ENCODE data around the gene FAM181B.
"Not testable (repeated sequence)": the region's sequence is repeated elsewhere in the genome, so short reads cannot be mapped to it uniquely, and the experiment has no call there.

FAM181B gene

DNA sequence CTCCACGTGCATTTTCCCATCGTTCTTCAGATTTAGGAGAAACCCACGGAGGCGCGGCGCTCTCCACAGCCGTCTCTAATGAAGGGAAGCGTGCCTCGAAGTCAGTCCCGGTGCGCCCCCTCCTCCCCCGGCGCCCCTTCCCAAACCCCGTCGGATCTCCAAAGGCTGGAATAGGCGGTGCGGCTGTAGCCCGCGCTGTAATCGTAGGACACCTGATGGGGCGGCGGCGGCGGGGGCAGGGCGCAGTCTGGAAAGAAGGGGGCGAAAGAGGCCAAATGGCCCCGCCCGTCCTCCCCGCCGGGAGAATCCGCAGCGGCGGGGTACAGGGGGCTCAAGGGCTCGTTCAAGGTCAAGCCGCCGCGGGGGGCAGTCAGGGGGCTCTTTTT lies 1.3 kb downstream of the FAM181B start:
- no peak for DNase-seq (ENCODE audit: low read depth in 2 of 2)

DNA sequence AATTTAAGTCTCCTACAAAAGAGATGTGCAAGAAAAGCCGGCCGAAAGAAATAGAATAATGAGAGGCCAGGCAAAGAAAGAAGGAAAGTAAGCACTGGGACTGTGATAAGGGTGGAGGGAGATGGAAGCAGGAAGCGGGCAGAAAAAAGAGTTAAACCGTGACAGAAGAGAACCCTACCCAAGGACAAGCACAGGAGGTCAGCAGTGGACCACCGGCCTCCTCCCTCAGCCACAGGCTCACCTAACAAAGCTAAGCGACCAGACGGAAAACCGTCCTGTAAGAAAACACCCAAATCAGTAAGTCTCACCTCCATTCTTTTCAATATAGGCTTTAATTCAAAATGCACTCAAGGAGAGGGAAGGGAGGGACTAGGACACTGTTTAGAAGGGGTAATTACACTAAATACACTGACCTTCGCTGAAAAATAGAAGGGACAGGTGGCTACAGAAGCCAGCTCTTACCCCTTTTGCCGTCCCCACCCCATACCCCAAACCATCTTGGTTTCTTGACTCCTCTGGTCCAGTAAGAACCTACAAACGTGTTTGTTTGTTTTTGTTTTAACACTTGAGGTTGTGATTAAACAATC lies 1.9 kb downstream of the FAM181B start:
- no peak for DNase-seq (ENCODE audit: low read depth in 2 of 2)

DNA sequence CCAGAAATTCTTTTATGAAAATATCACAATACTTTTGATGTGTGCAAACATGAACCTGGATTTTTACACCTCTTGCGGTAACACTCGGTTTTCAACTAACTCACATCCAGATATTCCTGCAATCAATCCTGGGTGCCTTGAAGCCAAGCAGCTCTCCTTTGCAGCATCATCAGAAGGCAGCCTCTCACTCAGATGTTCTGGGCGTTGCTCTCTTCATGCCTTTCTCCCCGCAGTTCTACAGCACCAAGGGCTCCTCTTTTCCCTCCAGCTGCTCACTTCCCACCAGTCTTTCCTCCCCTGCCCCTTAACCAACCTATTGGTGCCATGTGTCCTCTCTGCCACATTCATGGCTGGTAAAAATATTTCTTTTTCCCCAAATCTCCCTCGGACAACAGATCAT lies 2.9 kb downstream of the FAM181B start:
- DNase-seq (ENCODE audit: low read depth in 2 of 2) = no peak

DNA sequence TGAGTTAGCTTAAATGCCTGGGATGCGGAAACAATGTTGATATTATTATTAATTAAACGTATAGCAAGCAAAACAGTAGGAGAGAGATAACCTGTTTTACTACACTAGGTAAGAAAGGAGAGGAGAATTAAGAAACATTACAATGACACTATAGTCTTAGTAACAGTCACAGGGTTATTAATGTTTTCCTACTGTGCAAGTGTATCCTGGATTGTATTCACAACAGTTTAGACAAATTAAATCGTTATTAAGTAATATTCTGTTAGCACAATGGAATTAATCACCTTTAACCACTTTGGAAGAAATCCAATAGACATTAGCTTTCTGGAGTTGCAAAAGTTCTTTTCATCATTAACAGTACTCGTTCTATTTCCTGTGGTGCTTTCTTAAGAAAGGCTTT lies 3.4 kb downstream of the FAM181B start:
- DNase-seq (ENCODE audit: low read depth in 2 of 2) = no peak

DNA sequence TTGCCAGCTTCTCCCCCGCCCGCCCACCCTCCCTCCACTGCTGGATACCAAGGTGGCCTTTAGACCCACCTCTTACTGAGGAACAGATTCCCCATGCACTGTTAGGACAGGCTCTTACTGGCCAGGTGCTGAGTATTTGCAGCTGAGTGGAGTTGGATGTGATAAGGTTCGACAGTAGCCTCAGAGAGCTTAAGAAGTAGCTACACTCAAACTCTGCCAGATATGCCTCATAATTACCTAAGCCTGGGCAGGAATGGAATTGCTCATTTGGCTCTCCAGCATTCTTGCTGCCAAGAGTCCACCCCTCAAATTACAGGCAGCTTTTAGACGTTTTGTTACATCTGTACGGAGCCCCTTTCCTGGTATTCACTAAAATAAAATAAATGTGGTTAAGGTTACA lies 9.6 kb downstream of the FAM181B start:
- DNase-seq (ENCODE audit: low read depth in 2 of 2) = no peak

DNA sequence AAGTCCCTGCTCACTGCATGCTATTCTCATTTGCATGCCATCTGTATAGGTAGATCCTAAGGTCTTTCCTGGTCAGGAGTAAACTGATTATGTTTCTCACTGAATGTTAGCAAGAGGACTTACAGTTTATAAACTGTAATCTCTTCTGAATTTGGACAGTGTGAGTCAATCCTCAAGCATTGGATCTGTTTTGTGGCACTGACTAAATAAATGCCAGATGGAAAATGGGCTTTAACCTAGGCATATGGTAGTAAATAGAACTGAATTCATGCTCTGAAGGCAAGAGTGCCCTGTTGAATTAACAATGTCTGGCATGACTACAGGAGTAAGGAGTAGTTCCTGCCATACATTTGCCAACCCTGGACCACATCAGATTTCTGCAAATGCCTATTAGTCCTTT lies 11.4 kb downstream of the FAM181B start:
- no peak for DNase-seq (ENCODE audit: low read depth in 2 of 2)

DNA sequence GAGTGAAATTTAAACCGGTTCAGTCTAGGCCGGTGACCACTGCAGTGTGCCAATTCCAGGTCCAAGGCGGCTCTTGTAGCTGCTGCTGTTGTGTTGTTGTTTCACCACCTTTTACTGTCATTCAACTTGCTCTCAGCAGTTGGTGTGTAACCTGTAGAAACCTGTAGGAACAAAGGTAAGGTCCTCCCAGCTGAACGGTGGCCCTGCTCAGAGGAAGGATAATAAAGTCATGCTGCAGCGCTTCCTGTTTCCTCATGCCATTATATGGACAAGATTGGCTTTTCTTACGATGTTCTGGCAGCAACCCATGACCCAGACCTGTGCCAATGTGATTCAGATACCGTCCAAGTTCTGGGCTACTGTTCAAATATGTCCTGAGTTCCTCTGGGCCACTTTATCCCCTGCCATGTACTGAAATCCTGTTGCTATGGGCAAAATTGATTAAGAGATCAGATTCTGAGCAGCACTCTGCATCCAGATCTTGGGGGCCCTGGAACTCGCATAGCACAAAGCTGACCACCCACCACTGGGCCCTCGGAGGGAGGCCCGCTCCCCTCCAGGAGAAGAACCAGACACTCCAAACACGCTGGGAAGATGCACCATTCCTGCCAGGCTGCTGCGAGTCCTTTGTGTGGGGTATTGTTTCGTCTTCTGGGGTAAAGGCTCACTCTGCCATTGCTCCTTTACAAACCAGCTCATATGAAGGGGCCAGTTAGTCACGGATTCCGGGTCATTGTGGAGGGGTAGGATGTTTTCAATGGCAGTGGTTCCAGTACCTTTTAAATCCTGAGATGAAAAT lies 13.2 kb downstream of the FAM181B start:
- DNase-seq (ENCODE audit: low read depth in 2 of 2) = no peak

DNA sequence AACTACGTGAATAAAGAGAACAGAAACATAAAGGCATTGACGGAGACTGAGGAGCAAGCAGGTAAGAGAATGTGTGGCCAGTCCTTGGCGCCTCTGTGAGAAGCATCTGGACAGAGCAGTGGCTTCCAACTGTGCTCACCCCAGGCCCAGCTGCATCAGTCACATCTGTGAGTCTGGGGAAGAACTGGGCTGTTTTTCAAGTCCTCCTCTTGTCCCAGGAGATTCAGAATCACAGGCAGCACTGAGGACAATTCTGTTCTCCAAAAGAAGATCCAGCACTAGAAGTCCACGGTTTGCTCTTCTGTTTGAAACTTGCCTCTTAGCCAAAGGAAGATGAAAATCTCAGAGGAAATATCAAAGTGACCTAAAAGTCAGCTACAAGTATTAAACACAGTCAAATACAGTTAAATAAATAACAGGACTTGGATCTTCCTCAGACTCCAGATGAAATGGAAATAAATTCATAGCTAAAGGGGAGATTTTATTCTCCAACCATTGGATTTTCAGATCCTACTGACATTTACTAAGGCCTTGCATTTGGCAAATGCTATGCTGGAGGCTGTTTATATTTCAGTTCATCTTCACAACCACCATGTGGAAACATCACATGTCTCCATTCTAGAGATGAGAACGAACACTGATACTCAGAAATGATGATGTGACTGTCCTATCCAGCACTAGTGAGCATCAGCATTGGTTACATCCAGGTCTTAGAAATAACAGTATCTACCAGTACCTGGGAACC lies 14.1 kb downstream of the FAM181B start:
- DNase-seq (ENCODE audit: low read depth in 2 of 2) = no peak

DNA sequence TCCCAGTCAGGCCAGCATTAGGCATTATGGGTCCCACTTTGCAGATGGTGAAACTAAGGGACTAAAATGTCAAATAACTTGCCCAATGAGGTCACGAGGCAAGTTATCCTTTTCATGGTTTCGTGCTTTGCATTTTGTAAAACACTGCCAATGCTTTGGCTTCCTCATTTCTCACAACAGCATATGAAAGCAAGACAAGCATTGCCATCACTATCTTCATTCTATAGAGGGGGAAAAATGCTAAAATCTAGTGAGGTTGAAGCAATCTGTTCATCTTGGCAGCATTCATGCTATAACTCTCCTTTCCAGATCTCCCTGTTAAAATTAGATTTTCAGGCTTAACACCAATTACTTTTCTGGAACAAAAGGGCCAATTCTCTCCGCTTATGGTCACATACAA lies 14.8 kb downstream of the FAM181B start:
- DNase-seq (ENCODE audit: low read depth in 2 of 2) = no peak

DNA sequence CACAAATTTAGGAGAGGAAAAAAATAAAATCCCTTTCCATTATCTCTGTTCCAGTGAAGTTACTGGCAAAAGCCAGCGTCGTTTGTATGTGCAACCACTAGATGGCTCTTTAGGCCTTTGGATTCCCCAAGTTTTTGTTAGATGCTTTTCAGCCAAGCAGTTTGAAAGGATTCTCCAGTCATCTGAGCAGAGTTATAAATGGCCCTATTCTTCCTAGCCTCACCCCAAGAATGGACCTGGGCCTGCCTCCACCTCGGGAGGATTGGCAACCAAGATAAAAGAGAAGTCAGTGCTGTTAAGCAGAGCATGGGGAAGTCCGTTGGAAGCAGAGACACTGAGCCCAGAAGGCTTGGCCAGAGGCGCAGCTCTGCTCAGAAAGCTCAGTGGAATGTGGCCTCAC lies 15.4 kb downstream of the FAM181B start:
- DNase-seq (ENCODE audit: low read depth in 2 of 2) = no peak

DNA sequence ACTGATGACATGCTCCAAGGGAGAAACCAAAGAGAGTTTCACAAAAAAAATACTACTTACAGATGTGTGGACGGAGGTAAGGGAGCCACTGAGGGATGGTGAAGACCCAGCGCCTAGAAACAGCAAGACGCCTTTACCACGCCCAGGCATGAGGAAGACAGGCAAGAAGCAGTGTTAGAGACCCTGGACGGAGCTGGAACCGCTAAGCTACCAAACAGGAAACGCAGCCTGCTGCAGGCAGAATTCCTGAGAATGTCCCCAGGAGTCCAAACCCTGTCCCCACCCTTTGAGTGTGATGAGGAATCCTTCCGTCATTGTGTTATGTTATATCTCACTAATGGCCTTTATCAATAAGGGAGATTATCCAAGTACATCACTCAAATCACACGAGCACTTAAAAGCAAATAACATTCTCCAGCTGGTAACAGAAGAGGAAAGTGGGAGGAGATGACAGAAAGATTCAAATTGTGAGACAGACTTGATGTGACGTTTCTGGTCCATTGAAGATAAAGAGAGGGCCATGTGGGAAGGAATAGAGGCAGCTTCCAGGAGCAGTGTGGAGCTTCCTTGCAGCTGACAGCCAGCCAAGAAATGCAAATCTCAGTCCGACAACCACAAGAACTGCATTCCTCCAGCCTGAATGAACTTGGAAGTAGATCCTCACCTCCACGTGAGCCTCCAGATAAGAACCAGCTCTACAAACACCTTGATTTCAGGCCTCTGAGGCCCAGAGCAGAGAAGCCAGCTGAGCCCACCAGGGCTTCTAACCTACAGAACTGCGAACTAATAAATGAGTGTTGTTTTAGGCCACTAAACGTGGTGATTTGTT lies 19.1 kb downstream of the FAM181B start:
- no peak for DNase-seq (ENCODE audit: low read depth in 2 of 2)

DNA sequence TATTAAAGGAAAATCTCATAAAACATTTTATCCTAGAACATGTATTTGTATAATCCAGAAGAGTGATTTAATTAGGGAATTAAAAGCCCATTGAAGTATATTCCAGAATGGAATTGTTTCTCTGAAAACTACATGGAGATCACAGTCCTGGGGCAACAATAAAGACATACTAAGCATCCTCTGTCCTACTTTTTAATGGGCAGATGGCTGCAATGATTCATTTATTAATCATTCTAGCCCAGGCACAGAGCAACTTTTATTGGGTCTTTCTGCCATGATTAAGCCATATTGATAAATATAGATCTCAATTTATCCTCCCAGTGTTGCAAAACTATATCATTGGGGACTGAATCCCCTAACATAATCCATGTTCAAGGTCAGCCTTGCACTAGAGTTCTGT lies 22.0 kb downstream of the FAM181B start:
- no peak for DNase-seq (ENCODE audit: low read depth in 2 of 2)

DNA sequence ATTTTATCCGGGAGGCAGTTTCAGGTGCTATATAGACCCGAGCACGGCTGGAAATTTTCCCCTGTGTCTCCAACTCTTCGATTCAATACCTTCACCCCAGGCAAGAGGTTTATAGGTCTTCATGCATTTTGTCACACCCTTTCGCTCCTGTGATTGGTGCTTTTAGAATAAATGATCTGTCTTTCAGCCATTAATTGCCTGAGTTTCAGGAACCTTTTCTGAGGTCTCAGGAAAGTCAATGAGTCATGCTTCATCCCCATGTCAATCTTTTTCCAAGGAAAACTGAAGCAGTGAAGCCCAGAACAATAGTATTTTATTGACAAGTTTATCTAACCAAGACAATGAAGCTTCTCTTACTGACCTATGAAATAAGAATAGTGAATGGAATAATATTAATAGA lies 29.9 kb downstream of the FAM181B start:
- DNase-seq (ENCODE audit: low read depth in 2 of 2) = no peak

DNA sequence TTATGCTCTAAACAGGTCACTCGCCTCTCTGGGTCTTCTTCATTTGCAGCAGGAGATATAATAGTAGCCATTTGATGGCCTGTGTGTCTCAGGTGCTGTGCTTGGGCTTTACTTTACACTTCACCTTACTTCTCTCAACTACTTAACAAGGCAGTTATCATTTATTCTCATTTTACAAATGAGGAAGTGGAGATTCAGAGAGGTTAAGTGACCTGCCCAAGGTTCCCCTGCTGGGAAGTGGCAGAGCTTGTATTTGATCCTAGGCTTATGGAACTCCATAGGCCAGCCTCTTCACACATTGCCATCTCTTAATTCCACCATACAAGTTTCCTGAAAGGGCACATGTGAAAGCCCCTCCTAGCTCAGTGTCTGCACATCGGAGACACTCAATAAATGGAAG lies 30.4 kb downstream of the FAM181B start:
- DNase-seq (ENCODE audit: low read depth in 2 of 2) = no peak

DNA sequence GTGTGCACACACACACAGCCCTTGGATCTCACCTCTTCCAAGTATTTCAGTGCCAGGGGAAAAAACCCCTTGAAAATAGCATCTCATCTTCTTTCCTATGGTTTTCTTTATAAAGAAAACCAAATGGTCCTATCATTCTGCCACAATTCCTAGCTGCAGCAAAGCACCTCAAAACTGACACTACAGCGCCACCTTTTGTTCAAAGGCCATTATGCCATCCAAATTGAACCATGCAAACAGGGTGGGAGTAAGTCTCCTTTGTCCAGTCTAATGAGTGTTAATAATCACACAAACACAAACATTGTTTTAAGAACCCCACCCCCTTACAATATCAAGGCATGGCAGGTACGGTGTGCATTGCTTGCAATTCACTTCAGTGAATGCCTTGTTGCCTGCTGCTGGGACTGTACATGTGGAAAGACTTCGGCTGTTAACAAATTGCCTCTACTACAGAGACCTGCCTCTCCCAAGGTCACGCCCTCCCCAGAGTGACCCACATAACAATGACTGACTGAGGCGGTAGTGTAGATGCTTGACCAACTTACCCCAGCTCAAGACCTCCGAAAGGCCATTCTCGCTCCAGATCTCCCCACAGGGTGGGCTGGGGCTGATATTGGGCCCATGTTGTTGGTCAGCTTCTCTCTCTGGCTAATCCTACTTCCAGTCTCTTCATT lies 31.7 kb downstream of the FAM181B start:
- no peak for DNase-seq (ENCODE audit: low read depth in 2 of 2)

DNA sequence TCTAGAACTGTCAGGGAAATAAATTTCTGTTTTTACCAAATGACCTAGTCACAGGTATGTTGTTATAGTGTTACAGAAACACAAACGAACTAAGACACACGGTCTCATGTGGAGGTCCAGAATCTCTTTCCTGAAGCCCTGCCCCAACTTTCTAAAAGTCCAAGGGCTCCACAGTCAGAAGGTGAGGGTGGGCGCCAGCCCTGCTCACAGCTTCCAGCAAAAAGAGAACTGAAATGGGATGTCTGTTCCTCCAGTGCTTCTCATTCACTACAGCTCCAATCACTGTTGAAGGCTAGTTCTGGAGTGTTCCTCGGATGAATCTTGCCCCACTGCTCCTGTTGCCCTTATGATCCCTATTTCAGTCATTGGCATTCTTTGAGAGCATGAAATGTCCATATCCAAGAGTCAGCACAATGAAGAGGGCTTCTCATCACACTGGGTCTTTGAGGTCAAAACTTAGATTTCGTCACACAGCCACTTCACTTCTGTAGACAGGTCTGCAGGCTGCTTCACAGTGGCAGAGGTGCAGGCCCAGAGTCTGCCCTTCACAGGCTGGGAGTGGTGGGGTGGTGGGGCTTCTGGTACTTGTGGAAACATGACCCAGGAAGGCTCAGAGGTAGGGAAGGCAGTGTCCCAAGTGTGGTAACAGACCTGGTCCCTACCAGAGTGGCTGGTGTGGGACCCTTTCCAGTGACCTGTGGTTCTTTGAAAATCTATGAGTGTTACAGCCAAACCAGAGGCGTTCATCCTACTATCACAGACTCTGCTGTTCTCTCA lies 34.9 kb downstream of the FAM181B start:
- no peak for DNase-seq (ENCODE audit: low read depth in 2 of 2)

DNA sequence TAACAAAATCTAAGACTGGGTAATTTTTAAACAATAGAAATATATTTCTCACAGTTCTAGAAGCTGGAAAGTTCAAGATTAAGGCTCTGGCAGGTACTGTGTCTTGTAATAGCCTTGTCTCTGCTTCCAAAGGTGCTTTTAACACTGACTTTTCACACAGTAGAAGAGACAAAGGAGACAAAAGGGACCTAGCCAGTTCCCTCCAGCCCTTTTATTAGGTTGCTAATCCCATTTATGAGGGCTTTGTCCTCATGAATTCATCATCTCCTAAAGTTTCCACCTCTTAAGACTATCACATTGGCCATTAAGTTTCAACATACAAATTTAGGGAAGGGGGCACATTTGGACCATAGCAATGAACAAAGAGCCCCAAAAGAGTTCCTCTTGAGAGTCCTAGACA lies 40.7 kb downstream of the FAM181B start:
- no peak for DNase-seq (ENCODE audit: low read depth in 2 of 2)

DNA sequence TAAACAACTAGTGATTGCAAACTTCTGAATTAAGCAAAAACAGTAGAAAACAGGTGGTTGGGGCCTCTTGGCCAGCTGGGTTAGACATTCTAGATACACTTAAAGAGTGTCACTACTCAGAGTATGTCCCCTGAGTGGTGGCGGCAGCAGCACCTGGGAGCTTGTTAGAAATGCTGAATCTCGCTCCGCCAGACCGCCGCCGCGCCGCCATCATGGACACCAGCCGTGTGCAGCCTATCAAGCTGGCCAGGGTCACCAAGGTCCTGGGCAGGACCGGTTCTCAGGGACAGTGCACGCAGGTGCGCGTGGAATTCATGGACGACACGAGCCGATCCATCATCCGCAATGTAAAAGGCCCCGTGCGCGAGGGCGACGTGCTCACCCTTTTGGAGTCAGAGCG lies 44.3 kb downstream of the FAM181B start:
- not testable (repeated sequence) for DNase-seq (ENCODE audit: low read depth in 2 of 2)

DNA sequence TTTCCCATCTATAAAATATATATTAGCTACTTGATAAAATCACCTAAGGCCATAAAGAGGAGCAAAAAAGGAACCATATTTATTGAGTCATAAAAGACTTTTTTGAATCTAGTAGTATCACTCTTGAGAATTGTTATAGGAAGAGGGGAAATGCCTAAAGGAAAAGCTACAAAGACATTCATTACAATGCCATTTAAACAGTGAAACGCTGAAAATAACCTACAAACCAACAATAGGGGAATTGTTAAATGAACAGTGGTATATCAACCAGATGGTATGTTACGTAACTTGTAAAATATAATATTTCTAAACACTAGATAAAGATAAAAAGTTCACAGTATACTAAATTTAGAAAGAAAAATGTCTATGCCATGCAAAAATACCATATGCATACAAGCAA lies 47.5 kb downstream of the FAM181B start:
- no peak for DNase-seq (ENCODE audit: low read depth in 2 of 2)

DNA sequence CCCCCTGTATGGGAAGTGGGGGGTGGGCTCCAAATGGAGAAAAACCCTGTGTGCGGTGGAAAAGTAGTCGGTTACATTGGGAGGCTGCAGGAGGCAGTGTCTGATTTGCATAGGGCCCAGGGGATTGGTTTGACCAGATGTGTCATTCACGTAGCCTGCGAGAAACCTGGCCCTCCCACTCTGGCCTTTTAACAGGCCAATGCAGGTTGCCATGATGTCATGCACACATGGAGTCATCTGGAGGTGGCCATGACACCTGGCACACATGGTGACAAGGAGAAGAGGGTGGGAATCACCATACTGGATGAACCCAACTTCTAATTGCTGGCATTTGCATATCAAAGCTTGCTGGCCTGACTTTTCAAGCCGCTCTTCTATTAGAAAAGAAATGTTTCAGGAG lies 50.6 kb downstream of the FAM181B start:
- no peak for DNase-seq (ENCODE audit: low read depth in 2 of 2)

Data from stimulated activated CD4-positive, alpha-beta T cell treated with anti-CD3 and anti-CD28 coated beads, Interleukin-1b, Interleukin-23, amount 100 ng/mL, for 1 hour (primary cell).